ENCODE measurements around the gene RASSF7. TPM values are rescaled to one million over a fixed set of nuclear protein-coding genes. Genes with fewer than 3 reads are reported as not detected.

The RASSF7 gene
- total RNA-seq, 4 donors from 2014 or later: 80.9 to 340 (median 172) TPM

- no peaks in the 10 kb centered on the region for H3K9me3 ChIP-seq
- DNase-seq: no peak
- no peak overlapping the region for H3K27ac ChIP-seq
- H3K36me3 ChIP-seq: no peaks in the 10 kb centered on the region
- no peak overlapping the region for H3K4me3 ChIP-seq
- H3K27me3 ChIP-seq: no peaks in the 10 kb centered on the region
- peaks cover 0 to 10% (median 0%) of the 10 kb centered on the region in 4 donors for H3K4me1 ChIP-seq
- TF ChIP-seq, protein P1, sequence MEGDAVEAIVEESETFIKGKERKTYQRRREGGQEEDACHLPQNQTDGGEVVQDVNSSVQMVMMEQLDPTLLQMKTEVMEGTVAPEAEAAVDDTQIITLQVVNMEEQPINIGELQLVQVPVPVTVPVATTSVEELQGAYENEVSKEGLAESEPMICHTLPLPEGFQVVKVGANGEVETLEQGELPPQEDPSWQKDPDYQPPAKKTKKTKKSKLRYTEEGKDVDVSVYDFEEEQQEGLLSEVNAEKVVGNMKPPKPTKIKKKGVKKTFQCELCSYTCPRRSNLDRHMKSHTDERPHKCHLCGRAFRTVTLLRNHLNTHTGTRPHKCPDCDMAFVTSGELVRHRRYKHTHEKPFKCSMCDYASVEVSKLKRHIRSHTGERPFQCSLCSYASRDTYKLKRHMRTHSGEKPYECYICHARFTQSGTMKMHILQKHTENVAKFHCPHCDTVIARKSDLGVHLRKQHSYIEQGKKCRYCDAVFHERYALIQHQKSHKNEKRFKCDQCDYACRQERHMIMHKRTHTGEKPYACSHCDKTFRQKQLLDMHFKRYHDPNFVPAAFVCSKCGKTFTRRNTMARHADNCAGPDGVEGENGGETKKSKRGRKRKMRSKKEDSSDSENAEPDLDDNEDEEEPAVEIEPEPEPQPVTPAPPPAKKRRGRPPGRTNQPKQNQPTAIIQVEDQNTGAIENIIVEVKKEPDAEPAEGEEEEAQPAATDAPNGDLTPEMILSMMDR (IDR thresholded peaks at IDR 0.05): no peak
- TF ChIP-seq POLR2A (IDR thresholded peaks at IDR 0.05): no peak
Measured at GRCh38 chr11:544817-545166, 16.0 kb upstream of the RASSF7 start.

DNA sequence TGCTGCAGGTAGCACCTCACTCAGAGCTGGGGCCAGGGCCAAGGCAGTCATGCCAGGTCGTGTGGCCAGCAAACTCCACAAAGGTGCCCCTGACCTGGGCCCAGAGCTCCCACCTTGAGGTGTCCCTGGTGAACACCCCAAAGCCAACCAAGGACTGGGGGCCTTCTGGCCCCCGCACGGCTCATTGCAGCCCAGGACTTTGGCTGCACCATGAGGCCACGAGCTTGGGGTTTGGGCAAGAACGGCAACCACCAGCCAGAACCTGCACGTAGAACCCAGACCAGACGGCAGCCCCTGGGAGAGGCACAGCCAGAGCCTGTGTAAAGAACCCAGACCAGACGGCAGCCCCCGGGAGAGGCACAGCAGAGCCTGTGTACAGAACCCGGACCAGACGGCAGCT is 15.6 kb upstream of the RASSF7 start:
- H3K9me3 ChIP-seq: no peaks in the 10 kb centered on the region
- no peaks in the 10 kb centered on the region for H3K36me3 ChIP-seq
- no peaks in the 10 kb centered on the region for H3K27me3 ChIP-seq
- TF ChIP-seq, protein P1 (IDR thresholded peaks at IDR 0.05): no peak
- TF ChIP-seq POLR2A (IDR thresholded peaks at IDR 0.05): no peak
- H3K4me3 ChIP-seq: no peak overlapping the region
- H3K27ac ChIP-seq: no peak overlapping the region
- DNase-seq: no peak
- H3K4me1 ChIP-seq: peaks cover 0 to 10% (median 0%) of the 10 kb centered on the region in 4 donors

GRCh38 chr11:548700-549603 is 11.8 kb upstream of the RASSF7 start:
- DNase-seq: no peak
- TF ChIP-seq, protein P1 (IDR thresholded peaks at IDR 0.05): no peak
- TF ChIP-seq POLR2A (IDR thresholded peaks at IDR 0.05): no peak
- Histone ChIP-seq H3K9me3 (no peaks in the 10 kb centered on the region), H3K36me3 (no peaks in the 10 kb centered on the region), H3K4me1 (peaks cover 0 to 9% (median under 1%) of the 10 kb centered on the region in 4 donors), H3K27me3 (no peaks in the 10 kb centered on the region), H3K27ac (no peak overlapping the region), H3K4me3 (no peak overlapping the region)

DNA sequence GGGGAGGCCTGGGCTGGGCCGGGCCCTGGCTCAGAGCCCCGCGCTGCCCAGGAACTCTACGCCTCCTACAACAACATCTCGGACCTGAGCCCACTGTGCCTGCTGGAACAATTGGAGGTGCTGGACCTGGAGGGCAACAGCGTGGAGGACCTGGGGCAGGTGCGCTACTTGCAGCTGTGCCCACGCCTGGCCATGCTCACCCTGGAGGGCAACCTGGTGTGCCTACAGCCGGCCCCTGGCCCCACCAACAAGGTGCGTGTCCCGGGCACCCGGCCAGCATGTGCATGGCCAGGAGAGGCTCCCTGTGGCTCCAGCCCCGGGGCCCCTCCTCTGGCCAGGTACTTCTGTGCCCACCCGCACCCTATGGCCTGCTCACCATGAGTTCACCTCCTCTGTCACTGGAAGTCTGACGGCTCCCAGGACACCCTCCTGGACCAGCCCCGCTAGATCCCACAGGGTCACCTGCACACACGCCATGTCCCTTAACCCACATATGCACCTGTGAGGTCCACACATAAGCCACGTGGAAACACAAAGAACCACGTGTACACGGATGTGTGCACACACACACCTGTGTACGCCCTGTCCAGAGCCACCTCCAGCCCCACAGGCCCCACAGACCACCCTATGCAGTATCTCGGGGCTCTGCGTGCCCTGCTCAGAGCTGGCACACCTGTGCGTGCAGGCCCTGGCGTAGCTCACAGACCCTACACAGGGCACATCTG is 10.6 kb upstream of the RASSF7 start:
- Histone ChIP-seq H3K4me3 (no peak overlapping the region), H3K9me3 (no peaks in the 10 kb centered on the region), H3K27ac (no peak overlapping the region), H3K27me3 (peaks cover 0 to under 1% of the 10 kb centered on the region in 2 donors), H3K36me3 (no peaks in the 10 kb centered on the region), H3K4me1 (peaks cover 0 to 11% (median 9%) of the 10 kb centered on the region in 4 donors)
- TF ChIP-seq, protein P1 (IDR thresholded peaks at IDR 0.05): no peak
- TF ChIP-seq POLR2A (IDR thresholded peaks at IDR 0.05): no peak
- no peak for DNase-seq

GRCh38 chr11:550746-551085 is 10.1 kb upstream of the RASSF7 start:
- TF ChIP-seq, protein P1 (IDR thresholded peaks at IDR 0.05): no peak
- TF ChIP-seq POLR2A (IDR thresholded peaks at IDR 0.05): no peak
- Histone ChIP-seq H3K36me3 (no peaks in the 10 kb centered on the region), H3K27ac (no peak overlapping the region), H3K4me3 (no peak overlapping the region), H3K9me3 (no peaks in the 10 kb centered on the region), H3K4me1 (peaks cover 0 to 16% (median 14%) of the 10 kb centered on the region in 4 donors), H3K27me3 (peaks cover 0 to 6% of the 10 kb centered on the region in 2 donors)
- no peak for DNase-seq
